Activated CD4-positive, alpha-beta T cell treated with anti-CD3 and anti-CD28 coated beads for 24 hours (primary cell): ENCODE results near the gene HSBP1L1.
"Not testable (repeated sequence)": the region's sequence is repeated elsewhere in the genome, so short reads cannot be mapped to it uniquely, and the experiment has no call there.

Experiments
- DNase-seq, 2 donors: peaks; one replicate each; pipeline ENCODE4 v3.0.0-alpha.2; 2020; ENCODE audit warnings: low read depth in 2 of 2

Gene HSBP1L1

GRCh38 chr18:79986726-79987125, 22.3 kb downstream of the HSBP1L1 start:
- DNase-seq, result no peak

GRCh38 chr18:79987566-79987965, 23.1 kb downstream of the HSBP1L1 start:
- DNase-seq, result no peak

- peak; percentile 34 to 35 for DNase-seq
Measured at GRCh38 chr18:79988071-79988450, 23.6 kb downstream of the HSBP1L1 start.

GRCh38 chr18:79988451-79989194, 24.2 kb downstream of the HSBP1L1 start, which contains the start of gene TXNL4A:
Gene TXNL4A (minus strand): TSS chr18:79988563. CDS start chr18:79988392, 171 bp downstream.
- peak; percentile 69 to 79 for DNase-seq

GRCh38 chr18:79989195-79989497, 24.7 kb downstream of the HSBP1L1 start:
- DNase-seq, result no peak

- DNase-seq, result no peak
Measured at GRCh38 chr18:79991494-79991893, 27.1 kb downstream of the HSBP1L1 start.

GRCh38 chr18:79999701-80000100, 35.3 kb downstream of the HSBP1L1 start:
- DNase-seq, result not testable (repeated sequence)

GRCh38 chr18:80000877-80001276, 36.4 kb downstream of the HSBP1L1 start:
- DNase-seq, result no peak

GRCh38 chr18:80002468-80002867, 38.0 kb downstream of the HSBP1L1 start:
- DNase-seq, result no peak

GRCh38 chr18:80004600-80005342, 40.3 kb downstream of the HSBP1L1 start:
- DNase-seq, result no peak

- no peak for DNase-seq
Measured at GRCh38 chr18:80006724-80007123, 42.3 kb downstream of the HSBP1L1 start.

- DNase-seq, result no peak
Measured at GRCh38 chr18:80009661-80010550, 45.5 kb downstream of the HSBP1L1 start.

GRCh38 chr18:80010551-80010906, 46.1 kb downstream of the HSBP1L1 start:
- DNase-seq, result no peak

- not testable (repeated sequence) for DNase-seq
Measured at GRCh38 chr18:80011496-80012137, 47.2 kb downstream of the HSBP1L1 start.

GRCh38 chr18:80012714-80013113, 48.3 kb downstream of the HSBP1L1 start:
- no peak for DNase-seq
